ENCODE results near the gene PSMB2. TPM values are rescaled to one million over a fixed set of nuclear protein-coding genes. Genes with fewer than 3 reads are reported as not detected.

PSMB2 gene
- total RNA-seq, 2 experiments from 2014 or later: 123 to 131 TPM

Other genes with a start within 250 kb of the PSMB2 start
- gene KIAA0319L, start 84.1 kb downstream of the PSMB2 start, total RNA-seq: 10 to 100 TPM; 22.6 to 27.0 TPM
- gene NCDN, start 83.7 kb downstream of the PSMB2 start, total RNA-seq: 10 to 100 TPM; 42.8 to 44.0 TPM
- 1 to 10 TPM in 1 of 2 experiments, under 1 TPM in 1; 0.86 to 1.2 TPM for gene TFAP2E, start 68.2 kb downstream of the PSMB2 start, total RNA-seq
- gene C1orf216, start 77.4 kb upstream of the PSMB2 start, total RNA-seq: 10 to 100 TPM; 20.1 to 20.4 TPM
- gene CLSPN, start 128.5 kb upstream of the PSMB2 start, total RNA-seq: 10 to 100 TPM; 86.3 to 87.5 TPM
- 1 to 10 TPM; 5.7 to 7.3 TPM for gene AGO4, start 166.5 kb upstream of the PSMB2 start, total RNA-seq
- gene AGO1, start 241.7 kb upstream of the PSMB2 start, total RNA-seq: 10 to 100 TPM; 41.6 to 43.2 TPM

Measured in activated CD8-positive, alpha-beta memory T cell treated with anti-CD3 and anti-CD28 coated beads for 36 hours (primary cell).